Stimulated activated CD4-positive, alpha-beta T cell treated with anti-CD3 and anti-CD28 coated beads, Interleukin-1b, Interleukin-23, amount 100 ng/mL, for 1 hour (primary cell): ENCODE data around the gene POLR2E.

Experiments used
- DNase-seq, 2 donors: peaks; one replicate each; pipeline ENCODE4 v3.0.0-alpha.2; 2020; ENCODE audit warnings: low read depth in 2 of 2

The POLR2E gene

DNA sequence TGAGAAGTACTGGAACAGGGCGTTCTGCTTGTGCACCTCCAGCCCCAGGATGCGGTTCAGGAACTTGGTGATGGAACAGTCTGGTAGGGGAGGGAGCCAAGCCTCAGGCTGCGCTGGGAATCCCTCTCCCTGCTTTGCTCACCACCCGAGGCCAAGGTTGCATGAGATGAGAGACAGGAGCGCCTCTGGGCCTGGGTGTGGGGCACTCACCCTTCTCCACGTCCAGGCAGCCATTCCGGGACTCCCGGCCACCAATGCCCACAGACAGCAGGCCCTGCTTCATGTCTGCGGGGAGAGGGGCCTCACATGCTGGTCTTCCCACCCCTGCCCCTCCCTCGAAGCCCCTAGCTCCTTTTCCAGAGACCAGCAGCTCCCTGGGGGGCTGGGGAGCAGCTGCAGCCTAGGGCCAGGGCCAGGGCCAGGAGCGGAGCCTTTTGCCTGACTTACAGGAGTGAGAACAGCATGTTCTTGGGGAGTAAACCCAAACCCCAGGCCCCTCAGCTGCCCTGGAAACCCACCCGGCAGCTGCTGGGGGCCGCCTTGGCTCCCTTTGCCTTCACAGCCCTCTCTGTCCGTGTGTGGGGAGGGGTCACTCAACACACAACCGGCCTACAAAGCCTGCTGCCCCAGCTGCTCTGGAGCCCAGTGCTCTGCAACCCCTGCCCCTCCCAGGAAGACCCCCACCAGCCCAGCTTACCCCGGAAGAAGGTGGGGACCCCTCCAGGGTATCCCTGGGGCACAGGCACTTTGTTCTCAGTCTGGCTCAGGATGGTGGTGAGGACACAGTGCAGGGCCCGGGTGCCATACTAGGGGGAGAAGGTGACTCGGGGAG is 15.8 kb upstream of the POLR2E start:
- no peak for DNase-seq

DNA sequence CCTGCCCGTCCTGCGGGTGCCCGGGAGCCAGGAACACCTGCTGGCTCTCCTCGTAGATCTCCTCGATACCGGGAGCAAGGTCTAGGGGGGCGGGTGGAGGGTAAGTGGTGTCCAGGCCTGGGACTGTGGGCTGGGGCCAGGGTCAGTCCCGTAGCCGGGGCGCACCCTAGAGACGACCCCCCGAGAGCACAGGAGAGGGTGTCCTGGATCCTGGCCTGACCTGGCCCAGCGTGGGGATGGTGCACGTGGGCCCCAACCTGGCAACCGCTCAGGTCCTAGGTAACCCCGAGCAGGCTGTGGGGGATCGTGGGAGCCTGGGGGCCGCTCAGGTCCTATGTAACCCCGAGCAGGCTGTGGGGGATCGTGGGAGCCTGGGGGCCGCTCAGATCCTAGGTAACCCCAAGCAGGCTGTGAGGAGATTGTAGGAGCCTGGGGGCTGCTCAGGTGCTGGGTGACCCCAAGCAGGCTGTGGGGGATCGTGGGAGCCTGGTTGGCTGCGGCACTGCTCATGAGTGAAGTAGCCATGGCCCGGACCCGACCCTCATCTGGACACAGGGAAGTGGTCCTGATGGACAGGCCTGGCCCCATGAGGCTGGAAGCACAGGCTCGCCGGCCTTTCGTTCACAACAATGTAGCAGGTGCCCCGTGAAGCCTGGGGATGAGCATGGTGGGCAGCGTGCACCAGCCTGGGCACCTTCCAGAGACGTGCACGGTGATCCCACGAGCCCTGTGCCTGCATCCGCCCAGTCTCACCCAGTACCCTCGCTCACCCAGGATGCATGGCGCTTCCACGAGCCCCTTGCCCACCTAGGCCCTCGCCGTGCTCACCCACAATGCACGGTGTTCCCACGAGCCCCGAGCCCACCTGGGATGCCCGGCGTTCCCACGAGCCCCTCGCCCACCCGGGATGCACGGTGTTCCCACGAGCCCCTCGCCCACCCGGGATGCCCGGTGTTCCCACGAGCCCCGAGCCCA is 14.8 kb upstream of the POLR2E start:
- DNase-seq = no peak

GRCh38 chr19:1109032-1109551 is 13.9 kb upstream of the POLR2E start:
- no peak for DNase-seq

DNA sequence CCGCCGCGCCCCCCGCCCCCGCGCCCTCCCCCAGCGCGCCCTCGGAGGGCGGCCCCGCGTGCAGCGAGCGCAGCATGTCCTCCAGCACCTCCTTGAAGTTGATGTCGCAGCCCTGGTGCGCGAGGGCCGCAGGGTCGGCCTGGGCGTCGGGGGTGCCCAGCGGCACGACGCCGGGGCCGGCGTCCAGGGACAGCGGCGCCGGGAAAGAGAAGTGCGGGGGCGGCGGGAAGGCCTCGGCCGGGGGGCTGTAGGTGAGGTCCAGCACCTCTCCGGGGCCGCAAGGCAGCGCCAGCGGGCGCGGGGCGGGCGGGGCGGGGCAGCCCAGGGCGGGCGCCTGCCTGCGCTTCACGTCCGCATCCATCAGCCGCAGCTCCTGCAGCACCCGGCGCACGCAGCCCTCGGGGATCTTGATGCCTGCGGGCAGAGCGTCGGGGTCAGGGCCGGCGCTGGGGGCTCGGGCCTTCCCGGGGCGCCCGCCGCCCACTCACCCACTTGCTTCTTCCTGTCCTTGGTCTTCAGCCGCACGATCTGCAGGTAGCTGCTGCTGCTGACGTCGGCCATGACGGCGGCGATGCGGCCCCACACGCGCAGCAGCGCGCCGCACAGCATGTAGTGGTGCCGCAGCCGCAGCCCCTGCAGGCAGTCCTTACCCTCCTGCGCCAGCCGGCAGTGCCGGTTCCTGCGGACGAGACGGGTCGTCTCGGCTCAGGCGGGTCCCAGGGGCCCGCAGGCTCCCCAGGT is 13.3 kb upstream of the POLR2E start:
- no peak for DNase-seq

GRCh38 chr19:1107661-1108261 is 12.6 kb upstream of the POLR2E start:
- DNase-seq = no peak

- no peak for DNase-seq
Observed at GRCh38 chr19:1106841-1107660, 11.9 kb upstream of the POLR2E start.

DNA sequence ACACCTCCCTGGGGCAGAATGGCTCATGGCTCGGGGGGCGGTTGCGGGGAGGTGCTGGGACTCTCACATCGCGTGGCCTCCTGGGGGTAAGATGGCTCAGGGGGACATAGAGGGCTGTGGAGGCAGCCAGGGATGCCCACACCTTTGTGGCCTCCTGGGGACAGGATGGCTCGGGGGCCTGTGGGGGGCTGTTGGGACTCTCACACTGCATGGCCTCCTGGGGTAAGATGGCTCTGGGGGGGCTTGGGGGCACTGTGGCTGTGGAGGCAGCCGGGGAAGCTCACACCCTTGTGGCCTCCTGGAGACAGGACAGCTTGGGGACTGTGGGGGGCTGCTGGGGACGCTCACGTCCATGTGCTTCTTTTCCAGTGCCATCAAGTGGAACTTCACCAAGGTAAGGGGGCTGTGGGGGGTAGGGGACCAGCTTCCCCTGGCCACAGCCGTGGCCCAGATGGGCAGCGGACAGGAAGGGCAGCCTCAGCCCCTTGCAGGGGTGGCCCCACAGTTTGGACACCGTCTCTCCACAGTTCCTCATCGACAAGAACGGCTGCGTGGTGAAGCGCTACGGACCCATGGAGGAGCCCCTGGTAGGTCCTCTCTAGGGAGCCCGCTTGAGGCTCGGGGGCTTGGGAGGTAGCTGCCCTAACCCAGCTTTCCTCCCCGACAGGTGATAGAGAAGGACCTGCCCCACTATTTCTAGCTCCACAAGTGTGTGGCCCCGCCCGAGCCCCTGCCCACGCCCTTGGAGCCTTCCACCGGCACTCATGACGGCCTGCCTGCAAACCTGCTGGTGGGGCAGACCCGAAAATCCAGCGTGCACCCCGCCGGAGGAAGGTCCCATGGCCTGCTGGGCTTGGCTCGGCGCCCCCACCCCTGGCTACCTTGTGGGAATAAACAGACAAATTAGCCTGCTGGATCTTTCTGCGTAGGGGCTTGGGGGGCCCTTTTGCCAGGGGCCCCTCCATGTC is 11.0 kb upstream of the POLR2E start:
- no peak for DNase-seq

DNA sequence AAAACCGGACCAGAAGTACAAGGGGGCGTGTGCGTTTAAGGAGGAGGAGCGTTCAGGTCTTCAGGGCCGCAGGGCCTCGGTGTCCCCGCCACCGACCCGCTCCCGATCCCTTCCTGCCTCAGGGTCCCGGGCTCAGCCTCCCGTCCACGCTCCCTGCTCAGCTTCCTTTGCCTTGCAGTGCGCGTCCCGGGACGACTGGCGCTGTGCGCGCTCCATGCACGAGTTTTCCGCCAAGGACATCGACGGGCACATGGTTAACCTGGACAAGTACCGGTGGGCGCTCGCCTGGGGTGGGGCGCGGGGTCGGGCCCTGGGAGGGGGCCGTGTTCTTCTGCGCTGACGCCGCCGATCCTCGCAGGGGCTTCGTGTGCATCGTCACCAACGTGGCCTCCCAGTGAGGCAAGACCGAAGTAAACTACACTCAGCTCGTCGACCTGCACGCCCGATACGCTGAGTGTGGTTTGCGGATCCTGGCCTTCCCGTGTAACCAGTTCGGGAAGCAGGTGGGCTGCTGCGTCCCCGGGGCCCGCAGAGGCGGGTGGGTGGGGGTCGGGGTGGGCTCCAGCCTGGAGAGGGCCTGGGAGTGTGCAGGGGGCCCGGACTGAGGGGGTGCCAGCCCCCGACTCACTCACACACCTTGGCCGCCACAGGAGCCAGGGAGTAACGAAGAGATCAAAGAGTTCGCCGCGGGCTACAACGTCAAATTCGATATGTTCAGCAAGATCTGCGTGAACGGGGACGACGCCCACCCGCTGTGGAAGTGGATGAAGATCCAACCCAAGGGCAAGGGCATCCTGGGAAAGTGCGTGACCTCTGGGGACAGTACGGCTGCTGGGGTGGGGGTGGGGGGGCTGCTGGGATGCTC is 10.1 kb upstream of the POLR2E start:
- no peak for DNase-seq

DNA sequence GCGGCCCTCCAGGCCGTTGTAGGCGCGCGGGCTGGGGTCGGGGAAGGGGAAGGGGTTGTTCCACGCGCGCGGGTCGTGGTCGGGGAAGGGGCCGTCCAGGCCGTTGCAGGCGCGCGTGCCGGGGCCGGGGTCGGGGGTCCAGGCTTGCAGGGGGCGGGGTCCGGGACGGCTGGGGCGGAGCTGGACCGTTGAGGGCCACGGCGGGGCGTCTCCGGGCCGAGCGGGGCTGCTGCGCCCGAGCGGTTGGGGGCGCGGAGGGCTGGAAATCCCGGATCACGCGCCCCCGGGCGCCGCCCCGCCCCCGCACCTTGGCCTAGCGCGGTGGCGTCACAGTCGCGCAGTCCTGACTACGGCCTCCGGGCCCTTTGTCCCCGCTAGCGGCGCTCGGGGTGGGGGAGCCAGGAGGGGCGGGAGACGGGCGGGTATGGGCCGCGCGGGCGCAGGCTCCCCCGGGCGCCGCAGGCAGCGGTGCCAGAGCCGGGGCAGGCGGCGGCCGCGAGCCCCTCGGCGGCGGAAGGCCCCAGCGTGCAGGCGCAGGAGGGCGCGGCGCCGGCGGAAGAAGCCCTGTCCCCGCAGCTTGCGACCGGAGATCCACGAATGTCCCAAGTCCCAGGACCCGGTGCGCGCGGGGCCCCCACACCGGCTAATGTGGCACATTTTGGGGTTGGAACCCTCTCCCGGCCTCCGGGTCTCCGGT is 9.3 kb upstream of the POLR2E start:
- DNase-seq = peak in 1 of 2 donors; percentile 55

DNA sequence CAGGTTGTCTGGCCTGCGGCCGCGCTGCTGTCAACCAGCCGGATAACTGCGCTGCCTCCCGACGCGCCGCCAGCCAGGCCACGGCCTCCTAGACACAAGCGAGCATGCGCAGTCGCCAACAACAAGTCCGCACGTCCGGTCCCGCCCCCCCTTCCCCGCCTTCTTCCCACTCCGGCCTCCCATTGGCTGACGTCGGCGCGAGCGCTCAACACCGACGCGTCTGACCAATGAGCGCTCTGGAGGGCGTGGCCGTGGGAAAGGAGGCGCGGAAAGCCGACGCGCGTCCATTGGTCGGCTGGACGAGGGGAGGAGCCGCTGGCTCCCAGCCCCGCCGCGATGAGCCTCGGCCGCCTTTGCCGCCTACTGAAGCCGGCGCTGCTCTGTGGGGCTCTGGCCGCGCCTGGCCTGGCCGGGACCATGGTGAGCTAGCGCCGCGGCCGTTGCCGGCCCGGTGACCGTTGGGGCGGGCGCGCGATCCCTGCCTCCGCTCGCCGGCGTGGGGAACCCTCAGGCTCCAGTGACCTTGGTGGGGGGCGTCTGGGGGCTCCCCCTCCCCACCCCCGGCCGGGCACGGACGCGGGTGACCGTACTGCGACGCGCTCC is 8.6 kb upstream of the POLR2E start, which contains the start of gene GPX4:
TSS of gene GPX4 (plus strand) at position 287 of the 603 bp plus-strand sequence. CDS start at position 337, 50 bp downstream.
- peak; percentile 94 to 97 for DNase-seq

DNA sequence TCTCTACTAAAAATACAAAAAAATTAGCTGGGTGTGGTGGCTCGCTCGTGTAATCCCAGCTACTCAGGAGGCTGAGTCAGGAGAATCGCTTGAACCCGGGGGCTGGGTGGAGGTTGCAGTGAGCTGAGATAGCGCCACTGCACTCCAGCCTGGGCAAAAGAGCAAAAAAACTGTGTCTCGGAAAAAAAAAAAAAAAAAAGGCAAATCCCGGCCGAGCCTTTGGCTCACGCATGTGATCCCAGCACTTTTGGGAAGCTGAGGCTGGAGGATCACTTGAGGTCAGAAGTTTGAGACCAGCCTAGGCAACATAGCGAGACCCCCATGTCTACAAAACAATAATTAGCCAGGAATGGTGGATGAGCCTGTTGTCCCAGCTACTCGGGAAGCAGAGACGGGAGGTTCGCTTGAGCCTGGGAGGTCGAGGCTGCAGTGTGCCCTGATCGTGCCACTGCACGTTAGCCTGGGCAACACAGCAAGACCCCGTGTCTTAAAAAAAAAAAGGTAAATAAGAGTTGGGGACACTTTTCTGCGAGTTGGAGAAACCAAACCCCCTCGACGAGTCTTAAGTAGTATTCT is 8.0 kb upstream of the POLR2E start:
- DNase-seq = no peak

DNA sequence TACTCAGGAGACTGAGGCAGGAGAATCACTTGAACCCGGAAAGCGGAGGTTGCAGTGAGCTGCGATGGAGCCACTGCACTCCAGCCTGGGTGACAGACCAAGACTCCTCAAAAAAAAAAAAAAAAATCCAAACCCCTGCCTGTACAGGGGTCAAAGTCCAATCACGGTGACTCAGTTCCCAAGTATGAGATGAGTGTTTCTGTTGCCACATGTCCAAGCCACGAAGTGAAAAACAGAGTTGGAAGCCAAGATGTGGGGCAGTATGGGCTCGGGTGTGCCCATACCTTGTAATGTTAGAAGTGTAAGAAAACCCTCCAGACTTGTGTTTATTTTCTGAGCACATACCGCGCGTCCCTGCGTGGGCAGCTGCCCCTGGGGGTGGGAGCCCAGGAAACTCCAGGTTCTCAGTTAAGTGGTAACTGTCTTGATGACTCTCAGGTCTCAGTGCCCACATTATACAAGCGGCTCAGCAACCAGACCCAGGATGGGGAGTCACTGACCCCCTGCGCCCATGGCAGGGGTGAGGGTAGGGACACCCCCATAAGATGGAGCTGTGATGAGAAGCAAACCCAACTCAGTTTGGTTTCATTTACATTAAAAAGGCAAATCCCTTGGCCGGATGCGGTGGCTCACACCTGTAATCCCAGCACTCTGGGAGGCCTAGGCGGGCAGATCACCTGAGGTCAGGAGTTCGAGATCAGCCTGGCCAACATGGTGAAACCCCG is 7.4 kb upstream of the POLR2E start:
- DNase-seq = no peak

DNA sequence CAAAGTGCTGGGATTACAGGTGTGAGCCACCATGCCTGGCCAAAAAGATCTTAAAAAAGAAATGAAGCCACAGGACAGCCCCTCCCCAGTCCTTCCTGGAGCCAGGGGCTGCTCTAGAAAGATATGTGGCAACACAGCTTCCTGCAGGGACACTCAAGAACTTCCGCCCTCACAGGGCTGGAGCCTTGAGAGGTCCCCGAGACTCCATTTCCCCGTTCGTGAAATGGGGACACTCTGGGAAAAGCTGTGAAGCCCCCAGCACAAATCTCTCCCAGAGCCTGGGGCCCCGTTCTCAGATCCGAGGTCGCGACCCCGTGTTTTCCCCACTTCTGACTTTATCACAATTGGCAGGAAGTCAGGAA is 6.1 kb upstream of the POLR2E start:
- DNase-seq = no peak

- DNase-seq = no peak
Observed at GRCh38 chr19:1098177-1099051, 3.2 kb upstream of the POLR2E start.

GRCh38 chr19:1097810-1098176 is 2.6 kb upstream of the POLR2E start:
- no peak for DNase-seq
